RKO (cell line): ENCODE measurements around the gene HSD17B3.
"Not testable (repeated sequence)": the region's sequence is repeated elsewhere in the genome, so short reads cannot be mapped to it uniquely, and the experiment has no call there.

Experiments
- DNase-seq: peaks from one replicate; pipeline ENCODE4 v3.0.0-alpha.2; 2016; ENCODE audit warnings: low spot score

HSD17B3 gene

GRCh38 chr9:96306958-96307357 lies 5.0 kb upstream of the HSD17B3 start:
- not testable (repeated sequence) for DNase-seq

DNA sequence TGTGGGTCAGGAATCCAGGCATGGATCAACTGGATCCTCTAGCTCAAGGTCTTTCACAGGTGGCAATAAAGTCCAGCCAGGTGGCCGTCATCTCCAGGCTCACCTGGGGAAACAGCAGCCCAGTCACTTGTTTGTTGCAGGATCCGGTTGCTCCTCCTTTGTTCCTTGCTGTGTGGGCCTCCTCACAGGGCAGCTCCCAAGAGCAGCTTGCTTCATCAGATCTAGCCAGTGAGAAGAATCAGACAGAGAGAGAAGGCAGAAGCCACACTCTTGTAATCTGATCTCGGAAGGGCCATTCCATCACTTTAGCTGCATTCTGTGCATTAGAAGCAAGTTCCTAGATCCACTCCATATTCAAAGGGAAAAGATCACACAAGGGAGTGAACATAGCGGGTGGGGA lies 3.2 kb upstream of the HSD17B3 start:
- no peak for DNase-seq

DNA sequence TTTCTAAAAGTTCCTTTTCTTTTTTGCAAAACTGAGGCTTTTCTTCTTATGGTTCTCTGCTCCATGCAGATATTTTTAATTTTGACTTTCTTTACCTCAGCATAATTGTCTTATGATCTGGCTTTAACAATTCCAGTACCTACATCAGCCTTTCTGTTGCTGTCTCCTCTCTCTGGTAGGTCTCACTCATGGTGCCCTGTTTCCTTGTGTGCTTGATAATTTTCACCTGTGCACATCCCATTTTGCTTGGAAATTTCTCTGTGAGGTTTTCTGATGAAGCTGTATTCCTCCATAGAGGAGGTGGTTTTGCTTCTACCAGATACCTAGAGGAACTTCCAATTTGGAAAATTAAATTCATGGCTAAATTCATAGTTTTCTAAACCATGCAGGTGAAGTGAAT lies 2.3 kb upstream of the HSD17B3 start:
- no peak for DNase-seq

DNA sequence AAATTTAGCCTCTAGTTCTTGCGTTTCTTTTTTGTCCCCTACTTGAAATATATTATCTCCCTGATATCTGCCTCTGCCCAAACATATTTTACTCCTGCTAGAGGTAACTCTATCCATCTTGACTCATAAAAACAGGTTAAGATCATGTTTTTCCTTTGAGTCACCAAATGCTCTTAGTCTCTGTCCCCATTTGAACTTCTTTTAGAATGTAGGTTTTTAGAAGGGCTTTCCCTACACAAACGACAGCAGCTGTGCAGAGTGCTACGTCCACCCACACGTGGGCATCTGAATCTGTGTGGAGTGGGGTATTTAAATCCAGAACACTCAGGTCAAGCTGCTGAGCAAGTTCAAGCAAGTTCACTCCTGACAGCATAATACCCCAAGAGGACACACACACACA lies 2.2 kb downstream of the HSD17B3 start:
- no peak for DNase-seq

DNA sequence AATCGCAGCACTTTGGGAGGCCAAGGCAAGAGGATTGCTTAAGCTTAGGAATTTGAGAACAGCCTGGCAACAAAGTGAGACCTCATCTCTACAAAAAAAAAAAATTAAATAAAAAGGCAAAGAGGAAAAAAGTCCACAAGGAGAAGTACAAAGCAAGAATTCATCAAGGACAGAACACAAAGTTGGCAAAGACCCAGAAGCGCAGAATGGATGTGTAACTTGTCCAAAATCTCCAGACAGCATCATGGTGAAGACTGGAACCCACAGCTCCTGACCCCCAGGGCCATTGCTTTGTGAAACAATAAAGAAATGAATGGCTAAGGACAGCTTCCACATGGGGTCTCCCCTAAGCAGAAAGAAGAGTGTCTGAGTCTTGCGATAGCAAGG lies 7.8 kb downstream of the HSD17B3 start:
- no peak for DNase-seq

DNA sequence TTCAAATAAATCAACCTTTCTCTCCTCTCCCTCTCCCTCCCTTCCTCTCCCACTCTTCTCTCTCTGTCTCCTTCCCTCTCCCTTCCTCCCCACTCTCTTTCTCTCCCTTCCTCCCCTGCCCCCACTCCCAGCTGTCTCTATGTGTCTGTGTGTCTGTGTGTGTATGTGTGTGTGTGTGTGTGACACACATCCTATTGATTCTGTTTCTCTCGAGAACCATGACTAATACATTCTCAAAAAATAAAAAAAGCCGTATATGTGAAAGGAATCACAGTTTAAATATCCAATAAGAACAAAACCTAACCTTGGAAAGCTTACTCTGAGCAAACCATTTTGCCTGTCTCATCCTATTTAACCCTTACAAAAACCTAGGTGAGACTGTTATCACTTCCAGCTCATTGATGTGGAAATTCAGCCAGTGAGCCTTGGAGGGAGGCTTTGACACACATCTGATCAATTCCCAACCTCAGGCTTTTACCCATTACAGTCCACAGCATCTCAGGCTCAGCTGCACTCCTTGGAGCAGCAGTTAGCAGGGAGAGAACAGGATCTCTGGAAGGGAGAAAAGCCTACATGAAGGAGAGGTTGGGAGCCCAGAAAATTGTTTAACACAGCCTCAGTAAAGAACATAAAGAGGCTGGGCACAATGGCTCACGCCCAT lies 8.3 kb downstream of the HSD17B3 start:
- DNase-seq, result peak; percentile 44

DNA sequence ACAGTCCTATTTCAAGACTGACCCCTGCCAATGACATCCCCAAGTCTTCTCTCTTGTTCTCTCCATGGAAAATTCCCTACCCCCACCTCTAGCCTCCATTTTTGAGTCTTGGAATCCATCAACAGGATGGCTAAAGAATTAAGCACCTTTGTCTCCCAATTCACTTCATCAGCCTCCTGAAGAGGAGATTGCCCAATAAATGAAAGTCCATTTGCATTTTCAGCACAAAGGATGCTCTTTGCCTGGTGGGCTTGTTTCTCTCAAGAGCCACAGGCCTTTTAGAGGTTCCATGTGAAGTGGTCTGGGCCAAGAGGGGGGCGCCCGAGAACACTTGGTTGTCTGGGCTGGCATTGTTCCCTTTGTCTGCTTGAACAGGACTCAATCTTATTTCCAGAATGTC lies 12.6 kb downstream of the HSD17B3 start:
- no peak for DNase-seq

DNA sequence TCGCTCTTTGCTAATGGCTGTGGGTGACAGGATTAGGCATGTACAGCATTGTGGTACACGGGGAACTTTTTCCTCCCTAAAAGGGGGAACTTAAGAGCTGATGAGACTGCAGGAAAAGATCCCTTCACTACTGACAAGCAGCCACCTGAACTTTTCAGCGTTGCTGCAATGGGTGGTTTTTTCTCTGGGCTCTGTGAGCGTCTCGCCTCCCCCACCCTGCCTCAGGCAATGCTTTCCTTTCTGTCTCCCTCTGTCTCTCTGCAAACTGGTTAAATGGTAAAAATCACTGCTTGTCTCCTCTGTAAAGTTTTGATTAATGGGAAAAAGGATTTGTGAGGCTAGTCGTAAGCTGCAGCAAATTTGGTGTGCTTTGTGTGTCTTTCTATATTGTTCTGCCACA lies 20.3 kb downstream of the HSD17B3 start:
- DNase-seq, result no peak

- no peak for DNase-seq
These were observed 22.0 kb downstream of the HSD17B3 start for GRCh38 chr9:96279932-96280331.

GRCh38 chr9:96274939-96275338 lies 27.0 kb downstream of the HSD17B3 start:
- no peak for DNase-seq

DNA sequence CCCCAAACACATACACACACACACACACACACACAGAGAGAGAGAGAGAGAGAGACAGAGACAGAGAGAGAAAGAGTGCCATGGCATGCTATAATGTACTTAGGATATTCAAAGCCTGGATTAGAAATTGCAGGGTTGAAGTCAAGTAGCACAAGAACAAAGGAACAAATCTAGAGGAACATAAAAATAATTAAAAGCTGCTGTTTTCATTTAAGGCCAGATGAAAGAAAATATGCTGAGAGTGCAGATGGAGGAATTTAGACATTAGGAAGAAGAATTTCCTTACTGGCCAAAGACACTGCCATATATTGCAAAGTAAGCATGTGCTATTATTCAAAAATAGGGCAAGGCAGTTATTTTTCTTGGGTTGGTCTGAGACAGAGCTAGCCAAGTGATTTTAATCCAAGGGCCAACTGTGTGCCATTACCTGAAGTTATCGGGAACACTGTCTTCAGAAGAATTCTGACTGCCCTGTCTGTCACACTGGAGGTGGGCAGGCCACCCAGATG lies 31.7 kb downstream of the HSD17B3 start:
- DNase-seq, result no peak

- no peak for DNase-seq
These were observed 43.0 kb downstream of the HSD17B3 start for GRCh38 chr9:96258967-96259366.

DNA sequence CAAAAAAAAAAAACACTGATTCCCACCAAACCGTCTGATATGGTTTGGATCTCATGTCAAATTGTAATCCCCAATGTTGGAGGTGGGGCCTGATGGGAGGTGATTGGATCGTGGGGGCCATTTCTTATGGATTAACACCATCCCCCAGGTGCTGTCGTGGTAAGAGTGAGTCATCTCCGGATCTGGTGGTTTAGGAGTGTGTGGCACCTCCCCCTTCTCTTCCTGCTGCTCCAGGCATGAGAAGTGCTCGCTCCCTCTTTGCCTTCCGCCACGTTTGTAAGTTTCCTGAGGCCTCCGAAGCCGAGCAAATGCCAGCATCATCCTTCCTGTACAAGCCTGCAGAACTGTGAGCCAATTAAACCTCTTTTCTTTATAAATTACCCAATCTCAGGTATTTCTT lies 45.2 kb downstream of the HSD17B3 start:
- DNase-seq, result peak; percentile 36

- DNase-seq, result no peak
These were observed 46.3 kb downstream of the HSD17B3 start for GRCh38 chr9:96255698-96256097.

DNA sequence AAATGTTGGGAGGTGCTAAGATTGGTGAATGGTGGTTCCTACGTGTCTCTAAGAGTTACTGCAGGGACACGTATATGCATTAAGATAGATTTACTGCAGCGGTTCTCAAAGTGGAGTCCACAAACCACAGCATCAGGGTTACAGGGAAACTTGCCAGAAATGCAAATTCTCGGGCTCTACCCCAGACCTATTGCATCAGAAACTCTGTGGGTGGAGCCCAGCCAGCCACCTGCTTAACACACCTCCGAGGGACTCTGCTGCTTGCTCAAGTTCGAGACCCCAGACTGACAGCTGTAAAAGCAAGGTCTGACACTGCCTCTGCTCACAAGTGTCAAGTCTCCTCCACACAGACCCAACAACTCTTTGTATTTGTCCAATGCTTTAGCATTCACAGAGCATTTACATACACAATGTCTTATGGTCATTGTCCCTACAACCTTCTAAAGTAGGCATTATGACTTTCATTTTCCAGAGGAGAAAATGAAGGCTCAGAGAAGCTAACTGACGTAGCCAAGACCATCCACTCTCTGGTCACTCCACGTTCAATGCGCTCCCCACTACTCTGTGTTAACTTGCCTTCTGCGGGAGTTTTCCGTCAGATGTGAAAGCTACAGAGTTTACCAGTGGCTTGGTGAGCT lies 48.8 kb downstream of the HSD17B3 start:
- DNase-seq, result no peak

- DNase-seq, result peak; percentile 62
These were observed 50.5 kb downstream of the HSD17B3 start for GRCh38 chr9:96251451-96251850.

GRCh38 chr9:96249746-96250145 lies 52.2 kb downstream of the HSD17B3 start:
- no peak for DNase-seq

- no peak for DNase-seq
These were observed 55.7 kb downstream of the HSD17B3 start for GRCh38 chr9:96246267-96246671.

GRCh38 chr9:96245399-96245798 lies 56.6 kb downstream of the HSD17B3 start:
- no peak for DNase-seq

DNA sequence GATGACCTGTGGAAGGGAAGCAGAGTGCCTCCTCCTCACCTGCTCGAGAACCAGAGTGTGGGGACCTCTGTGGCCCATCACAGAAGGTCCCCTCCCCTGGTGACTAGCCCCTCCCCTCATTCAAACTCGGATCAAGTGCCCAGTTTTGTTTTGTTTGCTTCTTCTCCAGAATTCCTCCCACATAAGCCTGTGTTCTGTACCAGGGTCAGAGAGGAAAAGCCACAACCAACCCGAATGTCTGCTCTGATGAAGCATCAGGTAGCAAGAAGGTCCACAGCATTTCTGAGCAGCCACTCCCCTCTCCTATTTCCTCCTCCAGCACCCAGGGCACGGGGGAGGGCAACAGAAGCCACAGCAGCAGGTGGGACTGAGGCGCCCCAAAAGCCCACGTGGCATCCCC lies 58.2 kb downstream of the HSD17B3 start:
- no peak for DNase-seq

GRCh38 chr9:96242811-96243210 lies 59.2 kb downstream of the HSD17B3 start:
- DNase-seq, result no peak

- no peak for DNase-seq
These were observed 60.6 kb downstream of the HSD17B3 start for GRCh38 chr9:96241391-96241809.

DNA sequence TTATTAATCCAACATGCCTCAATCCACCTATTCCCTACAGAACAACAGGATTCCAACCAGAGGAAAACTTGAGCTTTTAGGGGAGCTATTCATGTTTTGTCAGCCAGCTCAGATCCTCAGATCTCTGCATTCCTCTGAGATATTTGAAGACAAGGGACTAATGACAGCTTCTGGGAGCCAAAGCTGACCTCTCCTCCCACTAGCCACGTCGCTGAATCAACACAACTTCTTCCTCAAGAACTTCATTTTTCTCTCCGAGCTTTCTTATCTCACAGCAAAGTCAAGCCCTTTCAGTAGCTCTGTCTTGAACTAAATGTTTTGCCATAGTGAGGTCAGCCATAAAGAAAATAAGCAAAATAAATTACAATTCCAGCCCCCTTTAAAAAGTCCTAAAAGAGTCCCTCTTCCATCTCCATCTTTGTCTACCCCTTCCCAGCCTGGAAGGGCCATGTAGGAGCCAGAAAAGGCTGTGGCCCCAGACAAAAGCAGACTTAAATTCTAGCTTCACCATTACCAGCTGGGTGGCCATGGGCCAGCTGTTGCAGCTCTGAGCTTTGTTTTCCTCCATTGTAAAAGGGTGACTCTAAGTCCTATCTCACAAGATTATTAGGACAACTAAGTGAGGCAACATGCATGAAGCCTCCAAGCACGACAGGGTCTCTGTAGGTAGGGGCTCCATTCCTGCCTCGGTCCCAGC lies 65.0 kb downstream of the HSD17B3 start:
- DNase-seq, result no peak
